ENCODE data around the gene ACTR1A. TPM values are rescaled to one million over a fixed set of nuclear protein-coding genes. Genes with fewer than 3 reads are reported as not detected.

Gene ACTR1A
- total RNA-seq, result 115 and 181 TPM in 2 replicates

GRCh38 chr10:102502337-102503151 lies at the start of gene ACTR1A:
Gene ACTR1A, minus strand, starts transcription at chr10:102502712. Its CDS starts 65 bp downstream, at chr10:102502647.

DNA sequence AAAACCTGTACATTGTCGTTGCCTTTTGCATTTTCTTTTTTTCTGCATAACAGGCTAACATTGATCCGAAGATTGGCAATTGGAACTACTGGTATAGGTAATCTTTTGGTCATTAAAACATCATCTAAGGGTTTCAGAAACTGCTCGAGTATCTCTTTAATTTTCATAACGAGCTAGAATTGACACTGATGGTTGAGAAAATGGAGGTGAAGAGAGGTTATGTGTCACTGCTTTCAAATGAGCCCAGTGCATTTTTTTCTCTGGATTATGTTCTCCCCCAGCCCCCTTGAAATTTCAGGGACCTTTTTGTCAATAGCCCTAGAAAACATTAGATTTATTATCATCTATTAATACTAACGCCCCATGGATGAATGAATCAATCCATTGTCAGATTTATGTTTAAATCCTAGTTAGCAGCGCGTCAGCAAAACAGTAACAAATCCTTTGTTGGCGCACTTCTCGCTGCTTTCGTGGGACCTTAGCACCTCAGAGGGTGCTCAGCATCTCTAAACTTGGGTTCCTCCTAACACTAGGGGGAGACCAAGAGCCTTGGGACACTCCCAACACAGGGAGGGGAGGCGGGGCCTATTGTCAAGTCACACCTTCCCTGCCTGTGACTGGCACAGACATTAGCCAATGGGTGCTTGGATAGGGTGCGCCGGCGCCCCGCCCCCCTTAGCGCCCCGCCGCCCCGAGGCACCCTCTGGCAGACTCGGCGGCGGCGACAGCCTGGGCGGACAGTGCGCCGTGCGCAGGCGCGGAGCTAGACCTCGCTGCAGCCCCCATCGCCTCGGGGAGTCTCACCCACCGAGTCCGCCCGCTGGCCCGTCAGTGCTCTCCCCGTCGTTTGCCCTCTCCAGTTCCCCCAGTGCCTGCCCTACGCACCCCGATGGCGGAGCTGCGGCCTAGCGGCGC lies 1.0 kb upstream of the ACTR1A start, which contains the start of gene SUFU:
SUFU (plus strand) TSS at position 709 of the 915 bp plus-strand sequence; CDS start at position 890, 181 bp downstream.

GRCh38 chr10:102451105-102451969 lies 51.2 kb downstream of the ACTR1A start, which contains the start of gene C10orf95:
Gene C10orf95, minus strand, starts transcription at chr10:102451543. Its CDS starts 450 bp downstream, at chr10:102451093.

GRCh38 chr10:102432162-102432950 lies 70.2 kb downstream of the ACTR1A start, which contains the start of gene CUEDC2:
Gene CUEDC2, minus strand, starts transcription at chr10:102432574. Its CDS starts 7,386 bp downstream, at chr10:102425188.

Other genes starting within 250 kb of the ACTR1A start
- 30.6 and 51.0 TPM in 2 replicates for gene NFKB2, start 107.0 kb downstream of the ACTR1A start, total RNA-seq
- 2.4 and 12.2 TPM in 2 replicates for gene PSD, start 83.9 kb downstream of the ACTR1A start, total RNA-seq
- 7.7 TPM in 2 replicates for gene FBXL15, start 81.9 kb downstream of the ACTR1A start, total RNA-seq
- 36.8 and 49.1 TPM in 2 replicates for gene CUEDC2, start 70.1 kb downstream of the ACTR1A start, total RNA-seq
- not detected in 2 replicates for gene C10orf95, start 51.2 kb downstream of the ACTR1A start, total RNA-seq
- 4.5 and 8.2 TPM in 2 replicates for gene SUFU, start 1.3 kb upstream of the ACTR1A start, total RNA-seq
- 86.4 and 135 TPM in 2 replicates for gene TRIM8, start 141.8 kb upstream of the ACTR1A start, total RNA-seq
- gene ARL3, start 211.7 kb upstream of the ACTR1A start, total RNA-seq, result 6.0 and 8.6 TPM in 2 replicates
- 2.4 and 6.4 TPM in 2 replicates for gene SFXN2, start 211.9 kb upstream of the ACTR1A start, total RNA-seq
- 51.3 and 78.7 TPM in 2 replicates for gene WBP1L, start 241.2 kb upstream of the ACTR1A start, total RNA-seq

Data from smooth muscle cell of the umbilical artery (primary cell).